Thyroid gland (tissue), 4 donors: ENCODE results near the gene PAPLN.

Experiments
- POLR2A ChIP-seq, 2 donors: fragments of 450-650 bp; IDR thresholded peaks; one replicate each; pipeline ENCODE4 v1.6.1; 2017; ENCODE audit warnings: antibody characterized with exemption in 2 of 2, mild to moderate bottlenecking in 2 of 2, moderate library complexity in 1 of 2
- TF ChIP-seq, protein P1 (sequence below), 6 experiments: fragments of 200-600 bp in 3 of 6; fragments of 450-650 bp in 3 of 6; sonication (generic) in 3 of 6; IDR thresholded peaks; one replicate each; pipeline ENCODE4 v1.5.1; 2016 to 2019; ENCODE audit warnings: antibody characterized with exemption in 6 of 6, mild to moderate bottlenecking in 2 of 6, inconsistent platforms in 1 of 6, moderate library complexity in 1 of 6

GRCh38 chr14:73243341-73243740, 6.0 kb downstream of the PAPLN start:
- TF ChIP-seq, protein P1, sequence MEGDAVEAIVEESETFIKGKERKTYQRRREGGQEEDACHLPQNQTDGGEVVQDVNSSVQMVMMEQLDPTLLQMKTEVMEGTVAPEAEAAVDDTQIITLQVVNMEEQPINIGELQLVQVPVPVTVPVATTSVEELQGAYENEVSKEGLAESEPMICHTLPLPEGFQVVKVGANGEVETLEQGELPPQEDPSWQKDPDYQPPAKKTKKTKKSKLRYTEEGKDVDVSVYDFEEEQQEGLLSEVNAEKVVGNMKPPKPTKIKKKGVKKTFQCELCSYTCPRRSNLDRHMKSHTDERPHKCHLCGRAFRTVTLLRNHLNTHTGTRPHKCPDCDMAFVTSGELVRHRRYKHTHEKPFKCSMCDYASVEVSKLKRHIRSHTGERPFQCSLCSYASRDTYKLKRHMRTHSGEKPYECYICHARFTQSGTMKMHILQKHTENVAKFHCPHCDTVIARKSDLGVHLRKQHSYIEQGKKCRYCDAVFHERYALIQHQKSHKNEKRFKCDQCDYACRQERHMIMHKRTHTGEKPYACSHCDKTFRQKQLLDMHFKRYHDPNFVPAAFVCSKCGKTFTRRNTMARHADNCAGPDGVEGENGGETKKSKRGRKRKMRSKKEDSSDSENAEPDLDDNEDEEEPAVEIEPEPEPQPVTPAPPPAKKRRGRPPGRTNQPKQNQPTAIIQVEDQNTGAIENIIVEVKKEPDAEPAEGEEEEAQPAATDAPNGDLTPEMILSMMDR (IDR thresholded peaks at IDR 0.05), result no peak
- no peak for TF ChIP-seq POLR2A (IDR thresholded peaks at IDR 0.05)
